CD4-positive, alpha-beta T cell treated with Interleukin-17A for 1 hour (primary cell): Measurements from ENCODE around the gene SERBP1.
A peak's percentile ranks its signal among the peaks of the same experiment; 100 is the strongest.
"Not testable (repeated sequence)": the region's sequence is repeated elsewhere in the genome, so short reads cannot be mapped to it uniquely, and the experiment has no call there.

ENCODE experiments used
- DNase-seq: peaks from one replicate; pipeline ENCODE4 v3.0.0-alpha.2; 2020

Gene SERBP1

GRCh38 chr1:67439277-67440029 is 9.3 kb upstream of the SERBP1 start:
- no peak for DNase-seq

GRCh38 chr1:67437961-67438360 is 7.8 kb upstream of the SERBP1 start:
- DNase-seq: no peak

- no peak for DNase-seq
Observed at GRCh38 chr1:67436511-67437055, 6.4 kb upstream of the SERBP1 start.

GRCh38 chr1:67434491-67434890 is 4.3 kb upstream of the SERBP1 start:
- no peak for DNase-seq

- no peak for DNase-seq
Observed at GRCh38 chr1:67433837-67434236, 3.6 kb upstream of the SERBP1 start.

- no peak for DNase-seq
Observed at GRCh38 chr1:67432745-67433144, 2.5 kb upstream of the SERBP1 start.

- DNase-seq: no peak
Observed at GRCh38 chr1:67431869-67432578, 1.8 kb upstream of the SERBP1 start.

GRCh38 chr1:67431156-67431765 is 1.1 kb upstream of the SERBP1 start:
- DNase-seq: no peak

- no peak for DNase-seq
Observed at GRCh38 chr1:67429528-67430357, 459 bp downstream of the SERBP1 start.

- peak; percentile 38 for DNase-seq
Observed at GRCh38 chr1:67429011-67429527, 1.1 kb downstream of the SERBP1 start.

GRCh38 chr1:67427947-67428346 is 2.3 kb downstream of the SERBP1 start:
- no peak for DNase-seq

- no peak for DNase-seq
Observed at GRCh38 chr1:67427465-67427864, 2.7 kb downstream of the SERBP1 start.

GRCh38 chr1:67420835-67421492 is 9.2 kb downstream of the SERBP1 start:
- DNase-seq: no peak

- no peak for DNase-seq
Observed at GRCh38 chr1:67418839-67419586, 11.2 kb downstream of the SERBP1 start.

GRCh38 chr1:67417733-67418132 is 12.5 kb downstream of the SERBP1 start:
- DNase-seq: not testable (repeated sequence)

- DNase-seq: no peak
Observed at GRCh38 chr1:67415041-67415440, 15.2 kb downstream of the SERBP1 start.

GRCh38 chr1:67414574-67414973 is 15.6 kb downstream of the SERBP1 start:
- no peak for DNase-seq

GRCh38 chr1:67413101-67413500 is 17.1 kb downstream of the SERBP1 start:
- DNase-seq: not testable (repeated sequence)

GRCh38 chr1:67408148-67408547 is 22.1 kb downstream of the SERBP1 start:
- no peak for DNase-seq

GRCh38 chr1:67407498-67407897 is 22.7 kb downstream of the SERBP1 start:
- DNase-seq: no peak
